Neuronal stem cell (in vitro differentiated cells): ENCODE results near the gene NPIPB6.

Experiments
- DNase-seq: peaks from one replicate; pipeline ENCODE4 v3.0.0-alpha.2; 2013; ENCODE audit warnings: low spot score
- H2AFZ ChIP-seq: one replicate; pipeline ENCODE4 v1.6.1; 2013; ENCODE audit warnings: mild to moderate bottlenecking, low read length, inconsistent platforms
- H2AK5ac ChIP-seq: 2 replicates; pipeline ENCODE4 v1.6.1; 2013; ENCODE audit warnings: low read depth, mild to moderate bottlenecking, inconsistent platforms, low read length, moderate library complexity, mixed read lengths
- H2BK120ac ChIP-seq: 2 replicates; pipeline ENCODE4 v1.6.1; 2013; ENCODE audit warnings: low read depth, mild to moderate bottlenecking, inconsistent platforms, low read length, moderate library complexity, mixed read lengths
- H2BK12ac ChIP-seq: one replicate; pipeline ENCODE4 v1.6.1; 2013; ENCODE audit warnings: low read length, inconsistent platforms
- H2BK15ac ChIP-seq: 2 replicates; pipeline ENCODE4 v1.6.1; 2013; ENCODE audit warnings: mild to moderate bottlenecking, low read length, inconsistent platforms, mixed read lengths
- H2BK5ac ChIP-seq: one replicate; pipeline ENCODE4 v1.6.1; 2013; ENCODE audit warnings: inconsistent platforms, mild to moderate bottlenecking, low read length, moderate library complexity
- H3K14ac ChIP-seq: one replicate; pipeline ENCODE4 v1.6.1; 2013; ENCODE audit warnings: low read length, inconsistent platforms
- H3K18ac ChIP-seq: 2 replicates; pipeline ENCODE4 v1.6.1; 2013; ENCODE audit warnings: low read length, inconsistent platforms
- H3K23ac ChIP-seq: 2 replicates; pipeline ENCODE4 v1.6.1; 2013; ENCODE audit warnings: low read depth, mild to moderate bottlenecking, mixed read lengths, low read length, inconsistent platforms; ENCODE audit not compliant: poor library complexity
- H3K27ac ChIP-seq: replicated peaks from 3 replicates; pipeline ENCODE4 v1.5.1; 2013; ENCODE audit warnings: low read length, inconsistent platforms
- H3K27me3 ChIP-seq, 3 experiments: 2 replicates each; pipeline ENCODE4 v1.6.1; 2013; ENCODE audit warnings: low read length in 3 of 3, mild to moderate bottlenecking in 2 of 3, inconsistent platforms in 1 of 3, low read depth in 1 of 3, mixed read lengths in 1 of 3, moderate library complexity in 1 of 3; ENCODE audit not compliant: control insufficient read depth in 3 of 3, insufficient read depth in 3 of 3
- H3K36me3 ChIP-seq, 2 donors: replicated peaks in 1 of 2; 2 replicates each; pipeline ENCODE4 v1.6.1; 2013; ENCODE audit warnings: low read length in 2 of 2; ENCODE audit not compliant: control insufficient read depth in 2 of 2, insufficient read depth in 2 of 2
- H3K4ac ChIP-seq: 2 replicates; pipeline ENCODE4 v1.6.1; 2013; ENCODE audit warnings: inconsistent platforms, mild to moderate bottlenecking, low read length, moderate library complexity
- H3K4me1 ChIP-seq, 2 donors: 1 replicate in 1 of 2; 2 replicates in 1 of 2; pipeline ENCODE4 v1.6.1; 2013; ENCODE audit warnings: low read length in 2 of 2, low read depth in 1 of 2; ENCODE audit not compliant: control insufficient read depth in 2 of 2, insufficient read depth in 1 of 2
- H3K4me2 ChIP-seq: one replicate; pipeline ENCODE4 v1.6.1; 2013; ENCODE audit warnings: mild to moderate bottlenecking, low read length, inconsistent platforms; ENCODE audit not compliant: insufficient read depth, poor library complexity, severe bottlenecking
- H3K4me3 ChIP-seq, 2 donors: 2 replicates each; pipeline ENCODE4 v1.5.1; 2013; ENCODE audit warnings: low read length in 2 of 2, mild to moderate bottlenecking in 2 of 2, inconsistent platforms in 1 of 2, moderate library complexity in 1 of 2
- H3K79me1 ChIP-seq: one replicate; pipeline ENCODE4 v1.6.1; 2013; ENCODE audit warnings: low read depth, mild to moderate bottlenecking, inconsistent platforms, low read length, moderate library complexity
- H3K9ac ChIP-seq: one replicate; pipeline ENCODE4 v1.6.1; 2013; ENCODE audit warnings: mild to moderate bottlenecking, low read depth, low read length, inconsistent platforms; ENCODE audit not compliant: poor library complexity
- H3K9me3 ChIP-seq, 2 donors: replicated peaks in 1 of 2; 2 replicates each; pipeline versions ENCODE3 to v1.6.1; 2013; ENCODE audit warnings: low read length in 2 of 2, mild to moderate bottlenecking in 2 of 2, inconsistent platforms in 1 of 2, low read depth in 1 of 2, mixed read lengths in 1 of 2, moderate library complexity in 1 of 2; ENCODE audit not compliant: control insufficient read depth in 2 of 2, insufficient read depth in 1 of 2
- H4K8ac ChIP-seq: one replicate; pipeline ENCODE4 v1.6.1; 2013; ENCODE audit warnings: low read depth, mild to moderate bottlenecking, inconsistent platforms, low read length, moderate library complexity
- H4K91ac ChIP-seq: one replicate; pipeline ENCODE4 v1.6.1; 2013; ENCODE audit warnings: low read length, low read depth, mild to moderate bottlenecking, inconsistent platforms; ENCODE audit not compliant: poor library complexity
- WGBS, 2 donors: extraction: QIAGEN DNeasy Blood & Tissue Kit; methylation state at CpG; one replicate each; pipeline ENCODE4 v1.1.7; 2013; ENCODE audit warnings: missing lambda C conversion rate in 2 of 2, mixed read lengths in 1 of 2; ENCODE audit not compliant: insufficient read length in 2 of 2, insufficient replicate concordance in 1 of 2; ENCODE audit errors: extremely low coverage in 2 of 2; 5-methylcytosine and 5-hydroxymethylcytosine counted together

Gene NPIPB6

GRCh38 chr16:28298511-28298878 lies 64.8 kb downstream of the NPIPB6 start:
- H3K4me3 ChIP-seq = no peak overlapping the region
- H3K27ac ChIP-seq = no peak overlapping the region
- no peak overlapping the region for H2BK12ac ChIP-seq
- H4K8ac ChIP-seq = no peak overlapping the region
- H2BK15ac ChIP-seq = no peak overlapping the region
- H4K91ac ChIP-seq = no peak overlapping the region
- H2BK5ac ChIP-seq = no peak overlapping the region
- no peaks in the 10 kb centered on the region for H3K9me3 ChIP-seq
- peaks cover 27% of the 10 kb centered on the region for H3K79me1 ChIP-seq
- no peak overlapping the region for H3K4ac ChIP-seq
- H3K9ac ChIP-seq = no peak overlapping the region
- peaks cover 20 to 85% of the 10 kb centered on the region in 2 donors for H3K36me3 ChIP-seq
- no peak overlapping the region for H3K4me2 ChIP-seq
- H3K27me3 ChIP-seq = no peaks in the 10 kb centered on the region
- H3K18ac ChIP-seq = no peak overlapping the region
- H3K4me1 ChIP-seq = peaks cover 8 to 15% of the 10 kb centered on the region in 2 donors
- DNase-seq = no peak
- no peak overlapping the region for H3K23ac ChIP-seq
- no peak overlapping the region for H2AK5ac ChIP-seq
- WGBS, 2 donors = no CpG with 5 or more reads among the region's 4 CpGs
- no peak overlapping the region for H2AFZ ChIP-seq
- H2BK120ac ChIP-seq = no peak overlapping the region
- H3K14ac ChIP-seq = no peak overlapping the region

GRCh38 chr16:28297784-28298510 lies 65.4 kb downstream of the NPIPB6 start:
- no peak overlapping the region for H3K27ac ChIP-seq
- no peak overlapping the region for H3K14ac ChIP-seq
- H3K9ac ChIP-seq = no peak overlapping the region
- H3K18ac ChIP-seq = no peak overlapping the region
- no peak overlapping the region for H4K91ac ChIP-seq
- H2AFZ ChIP-seq = no peak overlapping the region
- H2BK12ac ChIP-seq = no peak overlapping the region
- H3K4me1 ChIP-seq = peaks cover 8 to 15% of the 10 kb centered on the region in 2 donors
- no peak for DNase-seq
- no peak overlapping the region for H4K8ac ChIP-seq
- no peak overlapping the region for H2BK15ac ChIP-seq
- H3K27me3 ChIP-seq = no peaks in the 10 kb centered on the region
- peaks cover 28% of the 10 kb centered on the region for H3K79me1 ChIP-seq
- H3K4me3 ChIP-seq = no peak overlapping the region
- H2BK5ac ChIP-seq = no peak overlapping the region
- no CpG with 5 or more reads among the region's 11 CpGs for WGBS, 2 donors
- H3K9me3 ChIP-seq = no peaks in the 10 kb centered on the region
- no peak overlapping the region for H3K23ac ChIP-seq
- H3K4me2 ChIP-seq = no peak overlapping the region
- H3K4ac ChIP-seq = no peak overlapping the region
- no peak overlapping the region for H2AK5ac ChIP-seq
- no peak overlapping the region for H2BK120ac ChIP-seq
- peaks cover 20 to 80% of the 10 kb centered on the region in 2 donors for H3K36me3 ChIP-seq

DNA sequence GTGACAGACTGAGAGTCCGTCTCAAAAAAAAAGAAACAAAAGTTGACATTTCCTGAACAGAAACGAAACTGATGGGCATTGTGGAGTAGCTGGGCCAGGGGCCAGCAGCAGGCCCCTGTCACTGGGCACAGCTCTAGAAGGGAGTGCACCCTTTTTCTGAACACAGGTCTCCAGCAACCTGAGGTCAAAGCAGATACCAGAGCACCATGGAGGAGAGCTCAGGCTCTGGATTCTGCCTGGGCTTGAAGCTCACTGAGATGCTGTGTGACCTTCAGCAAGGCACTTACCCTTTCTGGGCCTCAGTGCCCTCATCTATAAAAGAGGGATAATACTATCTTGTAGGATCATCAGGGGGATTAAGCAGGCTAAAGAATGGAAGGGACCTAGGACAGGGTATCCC lies 66.0 kb downstream of the NPIPB6 start:
- no peak for DNase-seq
- Histone ChIP-seq H3K79me1 (peaks cover 31% of the 10 kb centered on the region), H2AFZ (no peak overlapping the region), H3K18ac (no peak overlapping the region), H3K4me1 (peaks cover 8 to 15% of the 10 kb centered on the region in 2 donors), H3K4me2 (no peak overlapping the region), H3K23ac (no peak overlapping the region), H3K4ac (no peak overlapping the region), H2BK5ac (no peak overlapping the region), H3K27ac (no peak overlapping the region), H3K36me3 (peaks cover 20 to 75% of the 10 kb centered on the region in 2 donors), H3K14ac (no peak overlapping the region), H3K27me3 (no peaks in the 10 kb centered on the region), H4K8ac (no peak overlapping the region), H3K9ac (no peak overlapping the region), H2BK15ac (no peak overlapping the region), H4K91ac (no peak overlapping the region), H3K4me3 (no peak overlapping the region), H2AK5ac (no peak overlapping the region), H2BK120ac (no peak overlapping the region), H3K9me3 (no peaks in the 10 kb centered on the region), H2BK12ac (no peak overlapping the region)
- no CpG with 5 or more reads among the region's 2 CpGs for WGBS, 2 donors

GRCh38 chr16:28295276-28295675 lies 68.0 kb downstream of the NPIPB6 start:
- Histone ChIP-seq H3K4me3 (peak overlapping the region in 1 of 2 donors; percentile 2), H3K18ac (no peak overlapping the region)
- no CpG with 5 or more reads among the region's 11 CpGs for WGBS, 2 donors

More at GRCh38 chr16:28295276-28295675, 68.0 kb downstream of the NPIPB6 start:
- Histone ChIP-seq H2BK12ac (no peak overlapping the region), H4K8ac (no peak overlapping the region), H3K4ac (no peak overlapping the region), H3K4me2 (no peak overlapping the region), H2AK5ac (peak overlapping the region; percentile 2), H3K9ac (peak overlapping the region; percentile 24), H3K27me3 (no peaks in the 10 kb centered on the region), H3K14ac (no peak overlapping the region), H3K9me3 (no peaks in the 10 kb centered on the region), H2BK120ac (no peak overlapping the region), H3K4me1 (peaks cover 8 to 15% of the 10 kb centered on the region in 2 donors), H3K27ac (peak overlapping the region; percentile 7), H4K91ac (no peak overlapping the region), H3K36me3 (peaks cover 16 to 59% of the 10 kb centered on the region in 2 donors), H3K79me1 (peaks cover 26% of the 10 kb centered on the region), H2AFZ (no peak overlapping the region), H2BK5ac (peak overlapping the region; percentile 84), H3K23ac (no peak overlapping the region), H2BK15ac (peak overlapping the region; percentile 44)
- no peak for DNase-seq
